ENCODE results near the gene SMARCA1. TPM values are rescaled to one million over a fixed set of nuclear protein-coding genes. Genes with fewer than 3 reads are reported as not detected.

SMARCA1 gene
- total and polyA plus RNA-seq, 2 of the 13 experiments (the other 11 are each of a cell fraction or from before 2014, with no cell fraction given), result 97.7 to 145 TPM

GRCh38 chrX:129530410-129530809, 7.1 kb upstream of the SMARCA1 start:
- no TSS peak for BruUV-seq (replicated peaks)
- no peak for FAIRE-seq

GRCh38 chrX:129529685-129530281, 6.5 kb upstream of the SMARCA1 start:
- DNase-seq (ENCODE audit: low spot score) (no peak), ATAC-seq (no peak), FAIRE-seq (no peak)
- H3K36me3 ChIP-seq (replicated peaks in 1 of 2; ENCODE audit: control insufficient read depth in 1 of 2, insufficient read depth in 2 of 2, low read length in 2 of 2), result no peaks in the 10 kb centered on the region
- intact Hi-C loops (cut with micrococcal nuclease; ENCODE audit: unreplicated experiment) (no loop called here), in situ Hi-C loops (cut with HindIII; ENCODE audit: extremely low pct_ligation_motif_present, low pct_unique_long_range_greater_than_20kb) (no loop called here)
- H3K4me3 ChIP-seq (replicated peaks in 1 of 3; ENCODE audit: insufficient read depth in 1 of 3, low read depth in 2 of 3, low read length in 3 of 3), result no peak overlapping the region
- no peaks in the 10 kb centered on the region for H3K9me3 ChIP-seq (ENCODE audit: low read length)
- no peaks in the 10 kb centered on the region for H4K20me1 ChIP-seq (ENCODE audit: insufficient read depth, low read length)
- POLR2A ChIA-PET, result no interaction called here
- no peak overlapping the region for H3K27ac ChIP-seq (ENCODE audit: extremely low read length, insufficient read depth, low read length)
- no peak for TF ChIP-seq ZNF484 (CRISPR knock-in tag; IDR thresholded peaks at IDR 0.05; ENCODE audit: borderline replicate concordance, low read depth)
- no peak for TF ChIP-seq GATA4 (IDR thresholded peaks at IDR 0.05; ENCODE audit: borderline replicate concordance, low read depth)
- TF ChIP-seq ZNF18 (CRISPR knock-in tag; IDR thresholded peaks at IDR 0.05; ENCODE audit: insufficient replicate concordance), result no peak
- TF ChIP-seq ZNF317 (CRISPR knock-in tag; IDR thresholded peaks at IDR 0.05), result no peak
- TF ChIP-seq STAT6 (CRISPR knock-in tag; IDR thresholded peaks at IDR 0.05; ENCODE audit: borderline replicate concordance), result no peak
- TF ChIP-seq RELA (CRISPR knock-in tag; IDR thresholded peaks at IDR 0.05), result no peak
- TF ChIP-seq MED13 (CRISPR knock-in tag; IDR thresholded peaks at IDR 0.05), result no peak
- TF ChIP-seq ZBTB7B (CRISPR knock-in tag; IDR thresholded peaks at IDR 0.05), result no peak
- TF ChIP-seq ZBTB33 (CRISPR knock-in tag; IDR thresholded peaks at IDR 0.05), result no peak
- TF ChIP-seq SATB2 (CRISPR knock-in tag; IDR thresholded peaks at IDR 0.05), result no peak
- TF ChIP-seq ZNF772 (CRISPR knock-in tag; IDR thresholded peaks at IDR 0.05), result no peak
- TF ChIP-seq ZBTB38 (CRISPR knock-in tag; IDR thresholded peaks at IDR 0.05), result no peak
- TF ChIP-seq ISL2 (CRISPR knock-in tag; IDR thresholded peaks at IDR 0.05), result no peak
- no peaks in the 10 kb centered on the region for H3K79me2 ChIP-seq (ENCODE audit: insufficient read depth, low read length)
- no TSS peak for BruUV-seq (replicated peaks)
- WGBS (ENCODE audit: low lambda C conversion rate), result 15% methylated on average over 3 of the region's 4 CpGs
- CTCF ChIA-PET (ENCODE audit: low intra/inter-chr PET ratio, low total read pairs), result no interaction called here
- no peak overlapping the region for H3K9ac ChIP-seq (ENCODE audit: insufficient read depth, low read depth, low read length)
- H2AFZ ChIP-seq (ENCODE audit: low read length), result no peak overlapping the region
- H3K4me2 ChIP-seq (ENCODE audit: low read depth, low read length), result no peak overlapping the region
- peaks cover 64% of the 10 kb centered on the region for H3K4me1 ChIP-seq (ENCODE audit: insufficient read depth, low read length)
- H3K27me3 ChIP-seq (ENCODE audit: control insufficient read depth in 1 of 2, insufficient read depth in 2 of 2, low read length in 2 of 2), result no peaks in the 10 kb centered on the region

More at GRCh38 chrX:129530410-129530809, 7.1 kb upstream of the SMARCA1 start:
- in situ Hi-C loops (cut with HindIII; ENCODE audit: extremely low pct_ligation_motif_present, low pct_unique_long_range_greater_than_20kb) (no loop called here), intact Hi-C loops (cut with micrococcal nuclease; ENCODE audit: unreplicated experiment) (no loop called here)
- Histone ChIP-seq H3K27ac (ENCODE audit: extremely low read length, insufficient read depth, low read length) (no peak overlapping the region), H3K9me3 (ENCODE audit: low read length) (no peaks in the 10 kb centered on the region), H3K4me2 (ENCODE audit: low read depth, low read length) (peak overlapping the region; percentile 18; the same call in 1 of the 2 replicates), H3K79me2 (ENCODE audit: insufficient read depth, low read length) (no peaks in the 10 kb centered on the region), H2AFZ (ENCODE audit: low read length) (no peak overlapping the region), H3K36me3 (replicated peaks in 1 of 2; ENCODE audit: control insufficient read depth in 1 of 2, insufficient read depth in 2 of 2, low read length in 2 of 2) (no peaks in the 10 kb centered on the region), H3K27me3 (ENCODE audit: control insufficient read depth in 1 of 2, insufficient read depth in 2 of 2, low read length in 2 of 2) (no peaks in the 10 kb centered on the region), H3K9ac (ENCODE audit: insufficient read depth, low read depth, low read length) (no peak overlapping the region), H3K4me1 (ENCODE audit: insufficient read depth, low read length) (peaks cover 59% of the 10 kb centered on the region), H3K4me3 (replicated peaks in 1 of 3; ENCODE audit: insufficient read depth in 1 of 3, low read depth in 2 of 3, low read length in 3 of 3) (no peak overlapping the region), H4K20me1 (ENCODE audit: insufficient read depth, low read length) (no peaks in the 10 kb centered on the region)
- DNase-seq (ENCODE audit: low spot score), result no peak
- ATAC-seq, result no peak
- WGBS (ENCODE audit: low lambda C conversion rate), result 22% methylated on average over 3 of the region's 5 CpGs
- ChIA-PET POLR2A (no interaction called here), CTCF (ENCODE audit: low intra/inter-chr PET ratio, low total read pairs) (no interaction called here)
- no peak for TF ChIP-seq SALL2 (CRISPR knock-in tag; IDR thresholded peaks at IDR 0.05)
